ENCODE measurements around the gene KCNK16. TPM values are rescaled to one million over a fixed set of nuclear protein-coding genes. Genes with fewer than 3 reads are reported as not detected.

Gene KCNK16
- total RNA-seq, 1 experiment from 2014 or later: not detected

DNA sequence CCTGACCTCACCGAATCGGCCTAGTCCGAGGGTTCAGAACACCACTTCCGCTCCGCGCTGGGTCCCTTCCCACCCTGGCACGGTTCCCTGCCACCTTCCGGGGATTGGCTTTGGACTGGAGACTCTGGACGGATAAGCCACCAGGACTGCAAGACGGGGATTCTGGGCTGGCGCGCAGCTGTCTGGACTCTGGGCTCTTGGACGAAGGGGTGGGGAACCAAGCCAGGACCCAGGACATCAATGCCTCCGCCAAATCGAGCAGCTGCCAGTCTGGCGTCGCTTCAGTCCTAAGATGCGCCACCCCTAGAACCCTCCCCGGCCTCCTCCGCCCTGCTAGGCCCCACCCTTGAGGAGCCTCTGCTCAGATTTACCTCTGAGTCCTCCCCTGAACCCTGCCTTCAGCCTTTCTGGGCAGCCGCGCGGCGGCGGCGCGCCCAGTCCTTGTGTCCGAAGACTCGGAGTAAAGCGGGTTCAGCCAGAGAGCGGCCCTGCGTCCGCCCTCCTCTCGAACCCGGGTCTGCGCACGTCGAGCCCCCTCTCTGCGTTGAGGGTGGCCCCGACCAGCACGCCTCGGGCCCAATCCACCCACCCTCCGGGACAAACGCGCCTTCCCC lies 9.5 kb downstream of the KCNK16 start:
- POLR2A ChIA-PET (ENCODE audit: unreplicated experiment): no interaction called here

GRCh38 chr6:39310542-39310941 lies 12.0 kb downstream of the KCNK16 start:
- ChIA-PET POLR2A (ENCODE audit: unreplicated experiment) (no interaction called here), CTCF (interaction anchor here (0.6 to 0.7 kb wide), 2 partner anchors 54 to 438 kb away, joined by 4 to 12 read pairs; no protein-coding TSS in a partner anchor)
- TF ChIP-seq CTCF (conservative IDR thresholded peaks at IDR 0.05): no peak
- no peak for TF ChIP-seq EZH2 (IDR thresholded peaks at IDR 0.05; ENCODE audit: low read depth)
- Histone ChIP-seq H3K36me3 (ENCODE audit: low read depth) (no peaks in the 10 kb centered on the region), H4K20me1 (ENCODE audit: insufficient read depth) (no peaks in the 10 kb centered on the region), H3K4me1 (replicated peaks; ENCODE audit: insufficient read depth) (no peaks in the 10 kb centered on the region), H3K27ac (no peak overlapping the region), H3K27me3 (ENCODE audit: insufficient read depth, low read depth) (peaks cover 26% of the 10 kb centered on the region), H3K9me2 (ENCODE audit: insufficient read depth) (no peaks in the 10 kb centered on the region), H3K4me3 (no peak overlapping the region), H3K9me3 (ENCODE audit: insufficient read depth, low read depth) (no peaks in the 10 kb centered on the region), H3K79me2 (ENCODE audit: low read depth) (no peaks in the 10 kb centered on the region), H3F3A (ENCODE audit: insufficient read depth, low read depth) (no peaks in the 10 kb centered on the region), H3K4me2 (no peak overlapping the region), H2AFZ (no peak overlapping the region)
- BruUV-seq (replicated peaks): no TSS peak
- no peak for DNase-seq
- intact Hi-C loops (cut with micrococcal nuclease; ENCODE audit: unreplicated experiment): loop anchor here (2.0 kb wide), 1 partner anchor 338 kb away; no protein-coding TSS in a partner anchor

More for the DNA sequence above, 9.5 kb downstream of the KCNK16 start:
- no peaks in the 10 kb centered on the region for H3K4me1 ChIP-seq (replicated peaks; ENCODE audit: insufficient read depth)
- no peak overlapping the region for H2AFZ ChIP-seq
- no peak overlapping the region for H3K27ac ChIP-seq
- no peak overlapping the region for H3K4me2 ChIP-seq
- no peak for DNase-seq
- H3K27me3 ChIP-seq (ENCODE audit: insufficient read depth, low read depth): peaks cover 51% of the 10 kb centered on the region
- no peaks in the 10 kb centered on the region for H3K79me2 ChIP-seq (ENCODE audit: low read depth)
- intact Hi-C loops (cut with micrococcal nuclease; ENCODE audit: unreplicated experiment): no loop called here
- no peak overlapping the region for H3K4me3 ChIP-seq
- no peaks in the 10 kb centered on the region for H4K20me1 ChIP-seq (ENCODE audit: insufficient read depth)
- no peaks in the 10 kb centered on the region for H3F3A ChIP-seq (ENCODE audit: insufficient read depth, low read depth)
- H3K9me3 ChIP-seq (ENCODE audit: insufficient read depth, low read depth): no peaks in the 10 kb centered on the region
- CTCF ChIA-PET: no interaction called here
- no peaks in the 10 kb centered on the region for H3K9me2 ChIP-seq (ENCODE audit: insufficient read depth)
- no TSS peak for BruUV-seq (replicated peaks)
- no peaks in the 10 kb centered on the region for H3K36me3 ChIP-seq (ENCODE audit: low read depth)
- no peak for TF ChIP-seq EZH2 (IDR thresholded peaks at IDR 0.05; ENCODE audit: low read depth)
- no peak for TF ChIP-seq CTCF (conservative IDR thresholded peaks at IDR 0.05)

GRCh38 chr6:39309942-39310531 lies 12.5 kb downstream of the KCNK16 start:
- H4K20me1 ChIP-seq (ENCODE audit: insufficient read depth): no peaks in the 10 kb centered on the region

More at GRCh38 chr6:39309942-39310531, 12.5 kb downstream of the KCNK16 start:
- no peak overlapping the region for H2AFZ ChIP-seq
- H3K36me3 ChIP-seq (ENCODE audit: low read depth): no peaks in the 10 kb centered on the region
- peaks cover 24% of the 10 kb centered on the region for H3K27me3 ChIP-seq (ENCODE audit: insufficient read depth, low read depth)
- BruUV-seq (replicated peaks): no TSS peak
- H3K79me2 ChIP-seq (ENCODE audit: low read depth): no peaks in the 10 kb centered on the region
- H3K4me3 ChIP-seq: no peak overlapping the region
- H3K9me2 ChIP-seq (ENCODE audit: insufficient read depth): no peaks in the 10 kb centered on the region
- intact Hi-C loops (cut with micrococcal nuclease; ENCODE audit: unreplicated experiment): loop anchor here (2.0 kb wide), 1 partner anchor 337 kb away; no protein-coding TSS in a partner anchor
- H3K4me2 ChIP-seq: no peak overlapping the region
- CTCF ChIA-PET: interaction anchor here (0.6 kb wide), 1 partner anchor 53 kb away, joined by 12 read pairs; no protein-coding TSS in a partner anchor
- POLR2A ChIA-PET (ENCODE audit: unreplicated experiment): no interaction called here
- no peak overlapping the region for H3K27ac ChIP-seq
- peak; percentile 54 to 79 for DNase-seq
- no peaks in the 10 kb centered on the region for H3K4me1 ChIP-seq (replicated peaks; ENCODE audit: insufficient read depth)
- H3F3A ChIP-seq (ENCODE audit: insufficient read depth, low read depth): no peaks in the 10 kb centered on the region
- TF ChIP-seq CTCF (conservative IDR thresholded peaks at IDR 0.05) (peak; percentile 97), EZH2 (IDR thresholded peaks at IDR 0.05; ENCODE audit: low read depth) (no peak)
- no peaks in the 10 kb centered on the region for H3K9me3 ChIP-seq (ENCODE audit: insufficient read depth, low read depth)

Measured in PC-9 (cell line).